Hematopoietic multipotent progenitor cell treated with erythropoietin and hydrocortisone succinate and interleukin-3 and kit ligand, for 17 days (in vitro differentiated cells): Measurements from ENCODE around the gene MYO10.
"Not testable (repeated sequence)": the region's sequence is repeated elsewhere in the genome, so short reads cannot be mapped to it uniquely, and the experiment has no call there.

Experiments used
- DNase-seq: peaks from one replicate; pipeline ENCODE4 v3.0.0-alpha.2; 2015; ENCODE audit warnings: low spot score

MYO10 gene

DNA sequence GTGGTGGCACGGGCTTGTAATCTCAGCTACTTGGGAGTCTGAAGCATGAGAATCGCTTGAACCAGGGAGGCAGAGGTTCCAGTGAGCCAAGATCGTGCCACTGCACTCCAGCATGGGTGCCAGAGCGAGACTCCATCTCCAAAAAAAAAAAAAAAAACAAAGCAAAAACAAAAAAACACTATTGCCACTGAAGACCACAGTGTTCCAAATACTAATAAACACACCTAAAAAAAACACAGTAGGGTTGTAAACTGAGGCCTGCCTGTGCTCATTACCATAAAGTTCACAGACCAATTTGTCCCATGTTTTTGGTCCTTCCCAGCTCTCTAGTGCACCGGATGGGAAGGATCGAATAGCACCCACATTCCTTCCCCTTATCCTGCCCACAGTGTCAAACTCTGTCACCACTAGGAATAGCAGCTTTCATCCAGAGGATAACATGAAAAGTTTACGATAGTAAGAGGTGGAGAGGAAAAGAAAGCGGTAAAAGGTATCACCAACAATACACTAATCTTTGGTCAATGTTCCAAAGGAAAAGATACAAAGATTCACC is 49.2 kb downstream of the MYO10 start:
- no peak for DNase-seq

GRCh38 chr5:16886366-16886736 is 49.7 kb downstream of the MYO10 start:
- DNase-seq, result no peak

DNA sequence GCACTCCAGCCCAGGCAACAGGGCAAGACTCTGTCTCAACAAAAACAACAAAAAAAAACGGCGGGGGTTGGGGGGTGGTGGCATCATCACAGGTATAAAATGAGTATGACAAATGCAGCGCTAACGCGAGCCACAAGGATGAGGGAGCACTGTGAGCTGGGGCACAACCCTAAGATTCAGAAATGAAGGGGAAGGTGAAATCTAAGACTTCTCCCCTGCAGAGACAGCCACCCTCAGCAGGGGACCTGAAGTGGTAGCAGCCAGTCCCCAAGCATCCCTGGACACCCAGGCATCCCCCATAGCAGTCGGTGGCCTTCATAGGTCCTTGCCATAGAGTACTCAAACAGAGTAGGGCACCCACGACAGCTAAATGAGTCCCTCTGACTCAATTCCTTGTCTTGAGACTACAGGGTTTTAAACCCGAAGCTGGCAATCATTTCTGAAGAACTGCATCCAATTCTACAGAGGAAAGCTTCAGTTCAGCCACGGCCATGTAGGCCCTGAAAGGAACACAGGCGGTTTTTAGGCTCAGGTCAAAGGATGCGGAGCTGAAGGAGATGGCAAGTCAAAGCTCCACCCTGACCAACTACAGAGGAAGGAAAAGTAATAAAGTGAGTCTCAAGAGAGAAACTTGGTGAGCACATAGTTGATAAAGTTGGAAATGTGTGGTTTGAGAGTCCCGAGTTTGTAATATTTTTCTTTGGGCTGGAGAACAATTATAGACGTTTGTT is 50.3 kb downstream of the MYO10 start:
- no peak for DNase-seq

DNA sequence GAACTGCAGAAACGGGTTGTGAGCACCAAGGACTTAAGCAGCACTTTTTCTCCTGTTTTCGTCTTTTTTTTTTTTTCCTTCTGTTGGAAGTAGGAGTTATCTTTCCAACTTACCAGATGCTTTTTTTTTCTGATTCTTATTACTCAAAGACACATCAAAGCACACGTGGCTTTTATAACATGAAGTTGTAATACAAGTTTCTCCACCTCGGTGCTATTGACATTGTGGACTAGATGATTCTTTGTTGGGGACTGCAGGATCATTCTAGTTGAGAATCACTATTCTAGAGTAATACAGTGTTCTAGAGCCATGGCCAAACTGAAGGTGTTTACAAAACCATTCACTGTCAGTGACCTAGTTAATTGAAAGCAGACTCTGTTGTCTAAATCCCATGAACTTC is 51.5 kb downstream of the MYO10 start:
- DNase-seq, result no peak

GRCh38 chr5:16883806-16884205 is 52.3 kb downstream of the MYO10 start:
- no peak for DNase-seq

- no peak for DNase-seq
These were observed 52.9 kb downstream of the MYO10 start for GRCh38 chr5:16883176-16883575.

DNA sequence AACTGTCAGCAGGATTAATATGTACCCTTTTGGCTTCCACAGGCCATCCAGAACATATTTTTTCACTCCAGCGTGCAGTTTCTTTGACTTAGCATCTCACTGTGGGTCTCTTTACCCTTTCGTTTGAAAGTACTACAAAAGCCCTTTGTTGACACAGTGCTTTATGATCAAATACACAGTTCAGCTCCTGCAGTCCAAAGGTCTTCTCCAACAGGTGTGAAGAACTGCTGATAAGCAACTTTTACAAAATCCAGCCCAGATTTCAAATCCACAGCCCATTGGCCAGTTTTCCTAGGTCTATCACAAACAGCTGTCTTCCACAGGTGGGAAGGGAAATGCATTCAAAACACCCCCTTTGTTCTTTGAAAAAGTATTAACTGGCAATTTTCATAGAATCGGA is 54.8 kb downstream of the MYO10 start:
- no peak for DNase-seq

DNA sequence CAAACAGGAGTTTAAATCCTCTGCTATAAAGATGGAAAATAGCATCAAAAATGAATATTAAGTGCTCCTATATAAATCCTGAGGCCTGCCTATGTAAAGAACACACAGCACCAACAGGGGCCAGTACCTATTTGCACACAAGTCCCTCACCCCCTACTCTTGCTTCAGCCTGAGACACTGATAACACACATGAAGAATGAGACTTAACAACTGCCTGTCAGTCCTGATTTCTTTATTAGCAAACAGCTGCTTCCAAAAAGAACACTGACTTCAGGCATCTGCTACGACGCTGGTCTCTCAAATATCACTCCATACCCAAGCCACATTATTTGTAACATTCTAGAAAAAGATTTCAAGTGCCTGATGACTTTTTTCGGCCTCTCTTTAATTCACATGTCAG is 55.5 kb downstream of the MYO10 start:
- no peak for DNase-seq

DNA sequence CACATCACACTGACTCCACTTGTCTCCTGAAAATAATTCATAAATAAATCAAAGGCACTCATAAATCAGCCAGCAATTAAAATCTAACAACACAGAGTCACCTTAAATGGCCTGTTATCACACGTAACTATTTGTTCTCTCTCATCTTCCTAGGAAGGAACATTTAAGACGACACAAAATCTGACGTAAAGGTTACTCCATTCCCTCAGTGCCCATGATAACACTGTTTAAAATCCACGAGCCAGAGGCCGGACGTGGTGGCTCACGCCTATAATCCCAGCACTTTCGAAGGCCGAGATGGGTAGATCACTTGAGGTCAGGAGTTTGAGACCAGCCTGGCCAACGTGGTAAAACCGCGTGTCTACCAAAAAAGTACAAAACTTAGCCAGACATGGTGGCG is 56.4 kb downstream of the MYO10 start:
- no peak for DNase-seq

DNA sequence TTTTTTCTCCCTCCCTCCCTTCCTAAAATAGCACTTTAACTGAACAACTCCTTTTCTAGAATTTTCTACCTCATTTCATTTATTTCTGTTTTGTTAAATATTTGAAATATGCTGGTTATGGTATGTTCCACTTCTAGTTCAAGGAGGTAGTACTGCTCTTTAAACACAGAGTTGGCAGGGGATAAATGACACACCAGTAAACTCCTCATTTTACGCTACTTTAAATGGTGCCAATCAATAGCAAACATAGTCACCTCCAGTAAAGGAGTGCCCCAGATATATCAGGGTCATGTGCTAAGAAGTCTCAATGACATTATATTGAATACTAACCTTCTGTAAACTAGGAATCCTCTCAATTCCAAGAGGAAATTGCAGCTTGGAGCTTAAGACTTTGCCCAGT is 56.9 kb downstream of the MYO10 start:
- no peak for DNase-seq

GRCh38 chr5:16877267-16877935 is 58.7 kb downstream of the MYO10 start:
- no peak for DNase-seq

DNA sequence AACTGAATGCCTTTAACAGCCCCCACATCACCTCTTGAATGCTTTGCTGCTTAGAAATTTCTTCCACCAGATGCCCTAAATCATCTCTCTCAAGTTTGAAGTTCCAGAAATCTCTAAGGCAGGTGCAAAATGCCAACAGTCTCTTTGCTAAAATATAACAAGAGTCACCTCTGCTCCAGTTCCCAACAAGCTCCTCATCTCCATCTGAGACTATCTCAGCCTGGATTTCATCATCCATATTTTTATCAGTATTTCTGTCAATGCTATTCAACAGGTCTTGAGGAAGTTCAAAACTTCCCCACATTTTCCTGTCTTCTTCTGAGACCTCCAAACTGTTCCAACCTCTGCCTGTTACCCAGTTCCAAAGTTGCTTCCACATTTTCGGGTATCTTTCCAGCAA is 61.7 kb downstream of the MYO10 start:
- not testable (repeated sequence) for DNase-seq

GRCh38 chr5:16871746-16872339 is 64.2 kb downstream of the MYO10 start:
- DNase-seq, result no peak

DNA sequence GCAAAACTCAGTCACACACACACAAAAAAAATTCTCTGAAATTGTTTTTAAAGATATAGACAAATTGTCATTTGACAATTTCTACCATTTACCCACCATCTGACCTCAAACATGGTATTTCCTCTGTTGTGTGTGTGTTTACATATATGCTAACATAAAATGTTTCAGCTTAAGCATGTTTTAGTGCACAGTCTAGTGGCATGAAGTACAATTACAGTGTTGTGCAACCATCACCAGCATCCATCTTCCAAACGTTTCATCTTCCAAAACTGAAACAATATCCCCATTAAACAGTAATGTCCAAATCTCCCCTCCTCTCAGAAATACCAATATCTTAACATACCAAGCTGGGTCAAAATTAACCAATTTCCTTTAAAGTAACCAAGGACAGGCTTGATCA is 65.2 kb downstream of the MYO10 start:
- no peak for DNase-seq

DNA sequence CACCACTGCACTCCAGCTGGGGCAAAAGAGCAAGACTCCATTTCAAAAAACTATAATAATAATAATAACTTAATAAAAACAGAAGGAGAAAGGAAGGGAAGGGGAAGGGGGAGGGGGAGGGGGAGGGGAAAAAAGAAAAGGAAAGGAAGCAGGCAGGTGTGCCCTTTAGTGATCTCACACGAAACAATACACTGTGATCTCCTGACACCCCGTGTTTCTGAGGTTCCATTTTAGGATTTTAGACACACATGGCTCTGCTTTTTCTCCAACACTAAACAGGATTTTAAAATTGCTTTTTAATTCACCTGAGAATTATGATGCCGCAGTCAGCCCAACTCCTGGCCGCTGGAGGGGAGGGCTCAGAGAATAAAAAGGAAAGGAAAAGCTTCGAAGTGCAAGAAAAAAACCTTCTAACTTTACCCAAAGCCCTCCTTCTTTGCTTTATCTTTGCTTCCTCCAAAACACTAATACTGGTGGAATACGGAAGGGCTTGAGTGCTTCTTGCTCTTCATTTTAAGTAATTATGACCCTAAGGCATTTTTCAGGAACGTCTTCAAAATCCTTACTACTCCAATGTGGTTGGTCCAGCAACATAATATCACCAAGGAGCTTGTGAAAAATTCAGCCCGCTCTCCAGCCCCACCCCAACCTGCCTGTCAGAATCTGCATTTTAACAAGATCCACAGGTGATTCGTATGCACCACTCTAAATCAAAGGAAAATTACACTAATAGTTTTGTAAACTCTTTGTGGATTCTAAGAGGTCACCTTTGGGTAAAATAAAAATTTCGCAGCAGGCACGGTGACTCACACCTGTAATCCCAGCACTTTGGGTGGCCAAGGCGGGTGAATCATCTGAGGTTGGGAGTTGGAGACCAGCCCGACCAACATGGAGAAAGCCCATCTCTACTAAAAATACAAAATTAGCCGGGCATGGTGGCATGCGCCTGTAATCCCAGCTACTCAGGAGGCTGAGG is 66.0 kb downstream of the MYO10 start:
- no peak for DNase-seq

- DNase-seq, result no peak
These were observed 68.5 kb downstream of the MYO10 start for GRCh38 chr5:16867577-16867953.

- DNase-seq, result no peak
These were observed 69.1 kb downstream of the MYO10 start for GRCh38 chr5:16866795-16867576.

DNA sequence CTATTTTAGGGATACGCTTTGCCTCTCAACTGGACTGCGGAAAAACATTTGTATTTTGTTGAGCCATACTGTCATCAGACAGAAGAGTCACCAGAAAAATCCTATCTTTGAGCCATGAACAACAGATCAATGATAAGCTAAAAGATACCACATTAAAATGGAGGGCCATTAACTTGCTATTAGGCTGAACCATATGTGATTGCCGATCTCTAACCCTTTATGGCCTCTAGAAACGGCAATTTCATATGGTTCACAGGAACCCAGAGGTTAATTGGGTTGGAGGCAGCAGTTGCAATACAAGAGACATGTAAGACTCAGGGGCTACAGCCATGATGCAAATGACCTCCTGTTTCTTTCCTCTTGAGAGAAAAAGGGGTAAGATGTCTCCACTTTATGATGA is 69.8 kb downstream of the MYO10 start:
- DNase-seq, result no peak

GRCh38 chr5:16865151-16865550 is 70.9 kb downstream of the MYO10 start:
- DNase-seq, result no peak

- no peak for DNase-seq
These were observed 71.4 kb downstream of the MYO10 start for GRCh38 chr5:16864631-16865131.

GRCh38 chr5:16863469-16863946 is 72.6 kb downstream of the MYO10 start:
- DNase-seq, result no peak
